Endothelial cell of umbilical vein (primary cell): ENCODE measurements around the gene SPART. TPM values are rescaled to one million over a fixed set of nuclear protein-coding genes. Genes with fewer than 3 reads are reported as not detected.

ENCODE experiments used
- BruUV-seq: library from RNA; stranded (reverse); fragments of 400-500 nt; replicated peaks from 2 replicates; lab custom pipeline; 2021; lab: Mats Ljungman, UMichigan
- CTCF ChIA-PET: fragments of 300-600, 350-600 bp; sonication (Branson Sonifier 250); formaldehyde crosslinking; loops from one replicate; lab custom pipeline; 2021; ENCODE audit warnings: antibody characterized with exemption, inconsistent platforms; lab: Charles Lee
- POLR2A ChIA-PET: fragments of 300-600, 350-600 bp; sonication (Branson Sonifier 250); formaldehyde crosslinking; loops from one replicate; lab custom pipeline; 2021; ENCODE audit warnings: antibody characterized with exemption, inconsistent platforms; lab: Charles Lee
- DNase-seq: peaks from one replicate; pipeline ENCODE4 v3.0.0-alpha.2; 2011; ENCODE audit warnings: low read depth, low spot score
- FAIRE-seq: peaks from 2 replicates; lab custom pipeline; 2011; peaks lifted over from hg19 to GRCh38; lab: Jason Lieb, UNC
- H2AFZ ChIP-seq: 2 replicates; pipeline ENCODE4 v1.6.0; 2012; ENCODE audit warnings: low read depth, low read length, control low read depth, inconsistent platforms
- H3K27ac ChIP-seq: 2 replicates; pipeline ENCODE4 v1.5.1; 2011; ENCODE audit warnings: low read depth, mild to moderate bottlenecking, control low read depth, low read length, moderate library complexity; ENCODE audit not compliant: insufficient read depth
- H3K27me3 ChIP-seq, 2 experiments: 2 replicates each; pipeline versions ENCODE4 v1.6.0 to v1.6.1; 2011; ENCODE audit warnings: low read length in 2 of 2, mixed read lengths in 1 of 2; ENCODE audit not compliant: control insufficient read depth in 2 of 2, insufficient read depth in 2 of 2
- H3K36me3 ChIP-seq, 2 experiments: 2 replicates in 1 of 2; 3 replicates in 1 of 2; pipeline ENCODE4 v1.5.1; 2011; ENCODE audit warnings: low read length in 2 of 2, mild to moderate bottlenecking in 1 of 2, moderate library complexity in 1 of 2; ENCODE audit not compliant: control insufficient read depth in 2 of 2, insufficient read depth in 2 of 2; ENCODE audit errors: extremely low read depth in 1 of 2
- H3K4me1 ChIP-seq: 3 replicates; pipeline ENCODE4 v1.5.1; 2011; ENCODE audit warnings: mild to moderate bottlenecking, low read length; ENCODE audit not compliant: control insufficient read depth, insufficient read depth; ENCODE audit errors: extremely low read depth
- H3K4me2 ChIP-seq: 2 replicates; pipeline ENCODE4 v1.6.1; 2011; ENCODE audit warnings: low read length, control low read depth, mixed read lengths; ENCODE audit not compliant: insufficient read depth
- H3K4me3 ChIP-seq, 3 experiments: fragments of 200-600 bp in 1 of 3; sonication (generic), shearing (Covaris generic) in 1 of 3; replicated peaks in 1 of 3; 2 replicates each; pipeline ENCODE4 v1.5.1; 2011 to 2016; ENCODE audit warnings: control low read depth in 3 of 3, low read length in 3 of 3, mild to moderate bottlenecking in 2 of 3, inconsistent platforms in 1 of 3, low read depth in 1 of 3, moderate library complexity in 1 of 3; ENCODE audit not compliant: insufficient read depth in 1 of 3
- H3K79me2 ChIP-seq: 2 replicates; pipeline ENCODE4 v1.6.0; 2012; ENCODE audit warnings: low read length, inconsistent platforms; ENCODE audit not compliant: control insufficient read depth, insufficient read depth
- H3K9ac ChIP-seq: replicated peaks from 2 replicates; pipeline ENCODE3; 2011; ENCODE audit warnings: low read length, control low read depth; ENCODE audit not compliant: insufficient read depth; ENCODE audit errors: extremely low read depth
- H3K9me1 ChIP-seq: replicated peaks from 3 replicates; pipeline ENCODE4 v1.6.0; 2011; ENCODE audit warnings: mild to moderate bottlenecking, low read length; ENCODE audit not compliant: control insufficient read depth, insufficient read depth; ENCODE audit errors: extremely low read depth
- H3K9me3 ChIP-seq: replicated peaks from 2 replicates; pipeline ENCODE4 v1.5.1; 2012; ENCODE audit warnings: low read length, inconsistent platforms; ENCODE audit not compliant: control insufficient read depth, insufficient read depth
- H4K20me1 ChIP-seq: replicated peaks from 2 replicates; pipeline ENCODE3; 2011; ENCODE audit warnings: mild to moderate bottlenecking, low read length; ENCODE audit not compliant: control insufficient read depth, insufficient read depth; ENCODE audit errors: extremely low read depth
- EZH2 ChIP-seq: IDR thresholded peaks from 2 replicates; pipeline ENCODE4 v1.6.1; 2012; ENCODE audit warnings: borderline replicate concordance, low read depth, mild to moderate bottlenecking, moderate library complexity, low read length, inconsistent platforms; ENCODE audit not compliant: severe bottlenecking
- FOS ChIP-seq: IDR thresholded peaks from 2 replicates; pipeline ENCODE4 v1.6.1; 2011; ENCODE audit warnings: mild to moderate bottlenecking, low read length, moderate library complexity, borderline replicate concordance; ENCODE audit not compliant: insufficient read depth
- JUN ChIP-seq: IDR thresholded peaks from 2 replicates; pipeline ENCODE4 v1.6.1; 2011; ENCODE audit warnings: borderline replicate concordance, low read depth; ENCODE audit not compliant: insufficient read length, insufficient read depth
- MYC ChIP-seq: IDR thresholded peaks from one replicate; pipeline ENCODE4 v1.6.1; 2011; ENCODE audit warnings: mild to moderate bottlenecking, low read depth, low read length
- POLR2AphosphoS5 ChIP-seq: IDR thresholded peaks from 2 replicates; pipeline ENCODE4 v1.6.1; 2012; ENCODE audit warnings: low read depth, mild to moderate bottlenecking, control low read depth, low read length, moderate library complexity; ENCODE audit not compliant: insufficient read depth
- dilution Hi-C: fragments of 300-500 bp; cut with MboI; formaldehyde crosslinking; loops from one replicate; pipeline ENCODE4 v1.15.0; 2019; ENCODE audit warnings: low sequenced_read_pairs; ENCODE audit not compliant: extremely low pct_ligation_motif_present
- intact Hi-C: fragments of 100-400 bp; cut with micrococcal nuclease; formaldehyde crosslinking; loops from one replicate; pipeline ENCODE4 v1.10.0; 2022
- polyA plus RNA-seq, 4 experiments: library from polyadenylated mRNA; depleted of rRNA in 3 of 4; stranded (reverse) in 3 of 4; unstranded in 1 of 4; fragments of >200 nt; gene quantifications; 2 replicates each; pipeline versions ENCODE4 v1.2.1 to v1.2.3, GENCODE V29; 2011 to 2012; ENCODE audit warnings: missing spikeins in 1 of 4
- total RNA-seq: library from RNA; stranded (reverse); gene quantifications from 2 replicates; pipeline ENCODE4 v1.2.3, GENCODE V29; 2021
- TF ChIP-seq, protein P1 (sequence below), 2 donors: IDR thresholded peaks; 1 replicate in 1 of 2; 2 replicates in 1 of 2; pipeline ENCODE4 v1.5.1; 2011; ENCODE audit warnings: low read length in 2 of 2, mild to moderate bottlenecking in 2 of 2, moderate library complexity in 2 of 2, control low read depth in 1 of 2, inconsistent platforms in 1 of 2, low read depth in 1 of 2; ENCODE audit not compliant: insufficient read depth in 1 of 2; ENCODE audit errors: extremely low read depth in 1 of 2
- TF ChIP-seq, protein P2 (sequence below): IDR thresholded peaks from 2 replicates; pipeline ENCODE4 v1.6.1; 2011; ENCODE audit not compliant: insufficient read depth, insufficient read length

The SPART gene
- total and polyA plus RNA-seq, 2 donors (not counting 3 experiments of a cell fraction or from before 2014, with no cell fraction given) = 40.8 to 73.6 TPM

DNA sequence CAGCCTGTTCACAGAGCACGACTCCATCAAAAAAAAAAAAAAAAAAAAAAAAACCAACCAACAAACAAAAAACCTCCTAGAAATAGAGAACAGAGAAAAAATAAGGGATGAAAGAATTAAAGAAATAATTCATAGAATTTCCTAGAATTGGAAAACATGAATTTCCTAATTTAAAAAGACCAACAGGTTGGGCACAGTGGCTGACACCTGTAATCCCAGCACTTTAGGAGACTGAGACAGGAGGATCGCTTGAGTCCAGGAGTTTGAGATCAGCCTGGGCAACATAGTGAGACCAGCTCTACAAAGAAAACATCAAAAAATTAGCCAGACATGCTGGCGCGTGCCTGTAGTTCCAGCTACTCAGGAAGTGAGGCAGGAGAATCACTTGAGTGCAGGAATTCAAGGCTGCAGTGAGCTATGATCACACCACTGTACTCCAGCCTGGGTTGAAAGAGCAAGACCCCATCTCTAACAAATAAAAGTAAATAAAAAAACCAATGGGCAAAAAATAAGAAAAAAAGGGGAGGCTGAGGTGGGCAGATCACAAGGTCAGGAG is 6.5 kb downstream of the SPART start:
- ChIA-PET POLR2A (no interaction called here), CTCF (interaction anchor here (1.1 to 1.9 kb wide), 3 partner anchors 14 to 396 kb away, joined by 3 to 8 read pairs (median 3); no protein-coding TSS in a partner anchor)
- DNase-seq (no peak), FAIRE-seq (no peak)
- H3K4me2 ChIP-seq = no peak overlapping the region
- H3K9me1 ChIP-seq = no peaks in the 10 kb centered on the region
- no peak overlapping the region for H3K9ac ChIP-seq
- dilution Hi-C loops (no loop called here), intact Hi-C loops (loop anchor here (10.0 kb wide), 1 partner anchor 665 kb away; the partner anchor contains the start of gene EXOSC8)
- no peak overlapping the region for H3K27ac ChIP-seq
- peaks cover 3% of the 10 kb centered on the region for H4K20me1 ChIP-seq
- no peak overlapping the region for H2AFZ ChIP-seq
- BruUV-seq = no TSS peak
- no peaks in the 10 kb centered on the region for H3K9me3 ChIP-seq
- TF ChIP-seq, protein P1, sequence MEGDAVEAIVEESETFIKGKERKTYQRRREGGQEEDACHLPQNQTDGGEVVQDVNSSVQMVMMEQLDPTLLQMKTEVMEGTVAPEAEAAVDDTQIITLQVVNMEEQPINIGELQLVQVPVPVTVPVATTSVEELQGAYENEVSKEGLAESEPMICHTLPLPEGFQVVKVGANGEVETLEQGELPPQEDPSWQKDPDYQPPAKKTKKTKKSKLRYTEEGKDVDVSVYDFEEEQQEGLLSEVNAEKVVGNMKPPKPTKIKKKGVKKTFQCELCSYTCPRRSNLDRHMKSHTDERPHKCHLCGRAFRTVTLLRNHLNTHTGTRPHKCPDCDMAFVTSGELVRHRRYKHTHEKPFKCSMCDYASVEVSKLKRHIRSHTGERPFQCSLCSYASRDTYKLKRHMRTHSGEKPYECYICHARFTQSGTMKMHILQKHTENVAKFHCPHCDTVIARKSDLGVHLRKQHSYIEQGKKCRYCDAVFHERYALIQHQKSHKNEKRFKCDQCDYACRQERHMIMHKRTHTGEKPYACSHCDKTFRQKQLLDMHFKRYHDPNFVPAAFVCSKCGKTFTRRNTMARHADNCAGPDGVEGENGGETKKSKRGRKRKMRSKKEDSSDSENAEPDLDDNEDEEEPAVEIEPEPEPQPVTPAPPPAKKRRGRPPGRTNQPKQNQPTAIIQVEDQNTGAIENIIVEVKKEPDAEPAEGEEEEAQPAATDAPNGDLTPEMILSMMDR (IDR thresholded peaks at IDR 0.05; ENCODE audit: extremely low read depth in 1 of 2, insufficient read depth in 1 of 2, low read depth in 1 of 2, low read length in 2 of 2) = no peak
- TF ChIP-seq EZH2 (no peak), JUN (no peak), POLR2AphosphoS5 (no peak), MYC (no peak), FOS (no peak)
- TF ChIP-seq, protein P2, sequence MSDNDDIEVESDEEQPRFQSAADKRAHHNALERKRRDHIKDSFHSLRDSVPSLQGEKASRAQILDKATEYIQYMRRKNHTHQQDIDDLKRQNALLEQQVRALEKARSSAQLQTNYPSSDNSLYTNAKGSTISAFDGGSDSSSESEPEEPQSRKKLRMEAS = no peak
- H3K36me3 ChIP-seq = peaks cover 3 to 8% of the 10 kb centered on the region in 2 experiments
- H3K4me3 ChIP-seq = no peak overlapping the region
- peaks cover 11% of the 10 kb centered on the region for H3K4me1 ChIP-seq
- H3K27me3 ChIP-seq = no peaks in the 10 kb centered on the region
- peaks cover 92% of the 10 kb centered on the region for H3K79me2 ChIP-seq
